GM23338 (cell line): ENCODE measurements around the gene RELN. TPM values are rescaled to one million over a fixed set of nuclear protein-coding genes. Genes with fewer than 3 reads are reported as not detected.

ENCODE experiments used
- ATAC-seq: fragments of 200-7000 bp; cut with Tn5 transposase; 3 replicates; pipeline ENCODE4 v1.9.1; 2020
- DNase-seq: peaks from one replicate; pipeline ENCODE4 v3.0.0-alpha.2; 2015; ENCODE audit warnings: low spot score
- H2AFZ ChIP-seq: fragments of 200-600 bp; sonication (generic); 2 replicates; pipeline ENCODE4 v1.8.0; 2016; ENCODE audit warnings: antibody characterized with exemption, mild to moderate bottlenecking, moderate library complexity
- H3F3A ChIP-seq: fragments of 200-600 bp; sonication (generic); replicated peaks from 2 replicates; pipeline ENCODE4 v1.8.0; 2017; ENCODE audit warnings: antibody characterized with exemption, mixed run types, low read depth
- H3K27ac ChIP-seq: fragments of 200-600 bp; sonication (generic); 2 replicates; pipeline ENCODE4 v1.6.1; 2016; ENCODE audit warnings: low read depth
- H3K27me3 ChIP-seq: fragments of 200-600 bp; sonication (generic); 2 replicates; pipeline ENCODE4 v1.8.0; 2016; ENCODE audit warnings: mild to moderate bottlenecking, mixed run types, moderate library complexity; ENCODE audit not compliant: insufficient read depth
- H3K36me3 ChIP-seq: fragments of 200-600 bp; sonication (generic); 2 replicates; pipeline ENCODE4 v1.8.0; 2016; ENCODE audit warnings: mild to moderate bottlenecking; ENCODE audit not compliant: insufficient read depth
- H3K4me1 ChIP-seq: fragments of 200-600 bp; sonication (generic); 2 replicates; pipeline ENCODE4 v1.8.0; 2016; ENCODE audit warnings: mild to moderate bottlenecking, moderate library complexity; ENCODE audit not compliant: insufficient read depth
- H3K4me2 ChIP-seq: fragments of 200-600 bp; sonication (generic); 2 replicates; pipeline ENCODE4 v1.7.1; 2017; ENCODE audit warnings: mixed run types
- H3K4me3 ChIP-seq: fragments of 200-600 bp; sonication (generic); 2 replicates; pipeline ENCODE4 v1.6.1; 2016; ENCODE audit warnings: mixed run types
- H3K79me2 ChIP-seq: fragments of 200-600 bp; sonication (generic); replicated peaks from 2 replicates; pipeline ENCODE4 v1.8.0; 2017; ENCODE audit warnings: mild to moderate bottlenecking; ENCODE audit not compliant: insufficient read depth
- H3K9me2 ChIP-seq: fragments of 200-600 bp; sonication (generic); 2 replicates; pipeline ENCODE4 v1.8.0; 2017; ENCODE audit not compliant: insufficient read depth
- H4K20me1 ChIP-seq: fragments of 200-600 bp; sonication (generic); replicated peaks from 2 replicates; pipeline ENCODE4 v1.8.0; 2017; ENCODE audit warnings: mild to moderate bottlenecking; ENCODE audit not compliant: insufficient read depth
- H3K27ac Mint-ChIP-seq: 2 replicates; pipeline ENCODE4 v1.8.0; 2020; ENCODE audit warnings: inconsistent platforms, mild to moderate bottlenecking, moderate library complexity, mixed read lengths
- H3K27me3 Mint-ChIP-seq: 3 replicates; pipeline ENCODE4 v1.8.0; 2022; ENCODE audit warnings: low read depth, mild to moderate bottlenecking, moderate library complexity, mixed read lengths, inconsistent platforms; ENCODE audit not compliant: insufficient read depth, poor library complexity
- H3K36me3 Mint-ChIP-seq: 3 replicates; pipeline ENCODE4 v1.8.0; 2021; ENCODE audit warnings: low read depth, mild to moderate bottlenecking, inconsistent platforms, moderate library complexity, mixed read lengths
- H3K4me1 Mint-ChIP-seq: 3 replicates; pipeline ENCODE4 v1.8.0; 2020; ENCODE audit warnings: mild to moderate bottlenecking, inconsistent platforms, mixed read lengths
- H3K4me3 Mint-ChIP-seq: 3 replicates; pipeline ENCODE4 v1.8.0; 2021; ENCODE audit warnings: moderate library complexity, mild to moderate bottlenecking, inconsistent platforms, mixed read lengths
- H3K9me3 Mint-ChIP-seq: 3 replicates; pipeline ENCODE4 v1.8.0; 2020; ENCODE audit warnings: moderate library complexity, mild to moderate bottlenecking, inconsistent platforms, mixed read lengths
- EZH2 ChIP-seq: fragments of 200-600 bp; sonication (generic); IDR thresholded peaks from one replicate; pipeline ENCODE4 v1.8.0; 2017; ENCODE audit warnings: antibody characterized with exemption, mild to moderate bottlenecking, low read depth; ENCODE audit not compliant: unreplicated experiment
- EZH2phosphoT487 ChIP-seq: fragments of 200-600 bp; sonication (generic); IDR thresholded peaks from one replicate; pipeline ENCODE4 v1.8.1; 2018; ENCODE audit warnings: antibody characterized with exemption; ENCODE audit not compliant: unreplicated experiment
- JUNB ChIP-seq: IDR thresholded peaks from one replicate; pipeline ENCODE4 v1.6.1; 2016; ENCODE audit warnings: antibody characterized with exemption; ENCODE audit not compliant: unreplicated experiment
- NANOG ChIP-seq: IDR thresholded peaks from 2 replicates; pipeline ENCODE4 v1.6.1; 2016; ENCODE audit warnings: antibody characterized with exemption, borderline replicate concordance
- STAT1 ChIP-seq: IDR thresholded peaks from one replicate; pipeline ENCODE4 v1.6.1; 2016; ENCODE audit warnings: antibody characterized with exemption; ENCODE audit not compliant: unreplicated experiment
- ZNF114 ChIP-seq: fragments of 250-450 bp; sonication (Bioruptor Pico); IDR thresholded peaks from 2 replicates; pipeline ENCODE4 v1.5.0; 2020; ENCODE audit warnings: mild to moderate bottlenecking, moderate library complexity
- polyA plus RNA-seq: library from polyadenylated mRNA; unstranded; fragments of >200 nt; fragmentation: Nextera tagmentation; extraction: Ambion mirVana; gene quantifications from 2 replicates; pipeline ENCODE4 v1.2.1, GENCODE V29; 2016
- total RNA-seq: library from RNA; depleted of rRNA; stranded (reverse); fragments of >200 nt; shearing (Covaris generic); gene quantifications from 2 replicates; pipeline ENCODE4 v1.2.3, GENCODE V29; 2014
- TF ChIP-seq, protein P1 (sequence below), 2 experiments: fragments of 200-600 bp in 1 of 2; sonication (generic) in 1 of 2; conservative IDR thresholded peaks; 2 replicates each; pipeline versions ENCODE4 v1.5.1 to v1.6.1; 2016 to 2017; ENCODE audit warnings: antibody characterized with exemption in 2 of 2, low read depth in 2 of 2, mild to moderate bottlenecking in 2 of 2, moderate library complexity in 1 of 2
- TF ChIP-seq, protein P2 (sequence below): fragments of 250-450 bp; sonication (Bioruptor Pico); IDR thresholded peaks from 2 replicates; pipeline ENCODE4 v1.5.0; 2020; ENCODE audit warnings: mild to moderate bottlenecking, moderate library complexity
- TF ChIP-seq, protein P3 (sequence below): IDR thresholded peaks from one replicate; pipeline ENCODE4 v1.6.1; 2018; ENCODE audit warnings: antibody characterized with exemption; ENCODE audit not compliant: unreplicated experiment
- TF ChIP-seq, protein P4 (sequence below): IDR thresholded peaks from 2 replicates; pipeline ENCODE4 v1.6.1; 2016; ENCODE audit warnings: antibody characterized with exemption

RELN gene
- total and polyA plus RNA-seq, 2 experiments from 2014 or later: 0.10 to 0.76 TPM

DNA sequence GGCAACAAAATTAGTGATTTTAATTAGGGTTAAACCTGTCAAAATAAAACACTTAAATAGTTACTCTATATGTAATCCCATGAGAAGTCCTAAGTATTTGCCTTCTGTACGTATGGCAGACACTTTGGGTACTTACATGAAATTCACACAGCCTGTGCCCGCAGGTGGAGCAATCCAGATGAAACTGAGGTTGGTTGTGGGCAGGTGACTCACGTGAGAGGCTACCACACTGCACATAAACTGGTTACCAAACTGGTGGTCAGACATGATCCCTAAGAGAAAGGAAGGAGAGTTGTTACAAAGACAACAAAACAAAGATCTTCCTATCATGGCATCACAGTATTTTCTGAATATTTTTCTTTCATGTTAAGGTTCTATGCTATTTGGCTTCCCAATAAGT, 156.1 kb downstream of the RELN start:
- H3K36me3 ChIP-seq: no peaks in the 10 kb centered on the region
- H3K4me1 ChIP-seq: no peaks in the 10 kb centered on the region

DNA sequence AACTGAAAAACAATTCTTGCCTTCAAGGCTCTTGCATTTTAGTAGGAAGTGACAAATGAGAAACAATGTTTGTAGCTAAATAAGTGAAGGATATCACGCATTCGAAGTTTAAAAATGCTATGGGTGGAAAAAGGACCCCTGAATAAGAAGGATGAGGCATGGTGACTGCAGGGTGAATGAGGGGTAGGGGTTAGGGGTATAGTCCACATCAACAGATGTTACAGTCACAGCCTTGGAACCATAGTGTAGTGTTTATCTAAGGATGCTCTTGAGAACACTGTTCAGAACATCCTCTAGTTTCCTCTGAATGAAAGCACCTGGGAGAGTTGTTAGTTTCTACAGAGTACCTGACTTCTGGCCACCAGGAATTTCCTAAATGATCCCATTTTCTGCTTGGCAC, 157.0 kb downstream of the RELN start:
- Histone ChIP-seq H3K9me2 (peaks cover 11% of the 10 kb centered on the region), H3K27ac (no peak overlapping the region), H3K4me2 (no peak overlapping the region), H2AFZ (no peak overlapping the region), H3K4me1 (no peaks in the 10 kb centered on the region), H4K20me1 (no peaks in the 10 kb centered on the region), H3K27me3 (no peaks in the 10 kb centered on the region), H3K36me3 (no peaks in the 10 kb centered on the region), H3F3A (no peaks in the 10 kb centered on the region), H3K79me2 (no peaks in the 10 kb centered on the region), H3K4me3 (no peak overlapping the region)
- H3K36me3 Mint-ChIP-seq: no peaks in the 10 kb centered on the region
- ATAC-seq (no peak), DNase-seq (no peak)
- no peaks in the 10 kb centered on the region for H3K9me3 Mint-ChIP-seq
- no peak overlapping the region for H3K27ac Mint-ChIP-seq
- H3K27me3 Mint-ChIP-seq: no peaks in the 10 kb centered on the region
- H3K4me3 Mint-ChIP-seq: no peak overlapping the region
- no peaks in the 10 kb centered on the region for H3K4me1 Mint-ChIP-seq
- TF ChIP-seq, protein P1, sequence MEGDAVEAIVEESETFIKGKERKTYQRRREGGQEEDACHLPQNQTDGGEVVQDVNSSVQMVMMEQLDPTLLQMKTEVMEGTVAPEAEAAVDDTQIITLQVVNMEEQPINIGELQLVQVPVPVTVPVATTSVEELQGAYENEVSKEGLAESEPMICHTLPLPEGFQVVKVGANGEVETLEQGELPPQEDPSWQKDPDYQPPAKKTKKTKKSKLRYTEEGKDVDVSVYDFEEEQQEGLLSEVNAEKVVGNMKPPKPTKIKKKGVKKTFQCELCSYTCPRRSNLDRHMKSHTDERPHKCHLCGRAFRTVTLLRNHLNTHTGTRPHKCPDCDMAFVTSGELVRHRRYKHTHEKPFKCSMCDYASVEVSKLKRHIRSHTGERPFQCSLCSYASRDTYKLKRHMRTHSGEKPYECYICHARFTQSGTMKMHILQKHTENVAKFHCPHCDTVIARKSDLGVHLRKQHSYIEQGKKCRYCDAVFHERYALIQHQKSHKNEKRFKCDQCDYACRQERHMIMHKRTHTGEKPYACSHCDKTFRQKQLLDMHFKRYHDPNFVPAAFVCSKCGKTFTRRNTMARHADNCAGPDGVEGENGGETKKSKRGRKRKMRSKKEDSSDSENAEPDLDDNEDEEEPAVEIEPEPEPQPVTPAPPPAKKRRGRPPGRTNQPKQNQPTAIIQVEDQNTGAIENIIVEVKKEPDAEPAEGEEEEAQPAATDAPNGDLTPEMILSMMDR (conservative IDR thresholded peaks at IDR 0.05; ENCODE audit: low read depth in 2 of 2): no peak
- TF ChIP-seq JUNB: no peak
- TF ChIP-seq STAT1: no peak
- TF ChIP-seq, protein P2, sequence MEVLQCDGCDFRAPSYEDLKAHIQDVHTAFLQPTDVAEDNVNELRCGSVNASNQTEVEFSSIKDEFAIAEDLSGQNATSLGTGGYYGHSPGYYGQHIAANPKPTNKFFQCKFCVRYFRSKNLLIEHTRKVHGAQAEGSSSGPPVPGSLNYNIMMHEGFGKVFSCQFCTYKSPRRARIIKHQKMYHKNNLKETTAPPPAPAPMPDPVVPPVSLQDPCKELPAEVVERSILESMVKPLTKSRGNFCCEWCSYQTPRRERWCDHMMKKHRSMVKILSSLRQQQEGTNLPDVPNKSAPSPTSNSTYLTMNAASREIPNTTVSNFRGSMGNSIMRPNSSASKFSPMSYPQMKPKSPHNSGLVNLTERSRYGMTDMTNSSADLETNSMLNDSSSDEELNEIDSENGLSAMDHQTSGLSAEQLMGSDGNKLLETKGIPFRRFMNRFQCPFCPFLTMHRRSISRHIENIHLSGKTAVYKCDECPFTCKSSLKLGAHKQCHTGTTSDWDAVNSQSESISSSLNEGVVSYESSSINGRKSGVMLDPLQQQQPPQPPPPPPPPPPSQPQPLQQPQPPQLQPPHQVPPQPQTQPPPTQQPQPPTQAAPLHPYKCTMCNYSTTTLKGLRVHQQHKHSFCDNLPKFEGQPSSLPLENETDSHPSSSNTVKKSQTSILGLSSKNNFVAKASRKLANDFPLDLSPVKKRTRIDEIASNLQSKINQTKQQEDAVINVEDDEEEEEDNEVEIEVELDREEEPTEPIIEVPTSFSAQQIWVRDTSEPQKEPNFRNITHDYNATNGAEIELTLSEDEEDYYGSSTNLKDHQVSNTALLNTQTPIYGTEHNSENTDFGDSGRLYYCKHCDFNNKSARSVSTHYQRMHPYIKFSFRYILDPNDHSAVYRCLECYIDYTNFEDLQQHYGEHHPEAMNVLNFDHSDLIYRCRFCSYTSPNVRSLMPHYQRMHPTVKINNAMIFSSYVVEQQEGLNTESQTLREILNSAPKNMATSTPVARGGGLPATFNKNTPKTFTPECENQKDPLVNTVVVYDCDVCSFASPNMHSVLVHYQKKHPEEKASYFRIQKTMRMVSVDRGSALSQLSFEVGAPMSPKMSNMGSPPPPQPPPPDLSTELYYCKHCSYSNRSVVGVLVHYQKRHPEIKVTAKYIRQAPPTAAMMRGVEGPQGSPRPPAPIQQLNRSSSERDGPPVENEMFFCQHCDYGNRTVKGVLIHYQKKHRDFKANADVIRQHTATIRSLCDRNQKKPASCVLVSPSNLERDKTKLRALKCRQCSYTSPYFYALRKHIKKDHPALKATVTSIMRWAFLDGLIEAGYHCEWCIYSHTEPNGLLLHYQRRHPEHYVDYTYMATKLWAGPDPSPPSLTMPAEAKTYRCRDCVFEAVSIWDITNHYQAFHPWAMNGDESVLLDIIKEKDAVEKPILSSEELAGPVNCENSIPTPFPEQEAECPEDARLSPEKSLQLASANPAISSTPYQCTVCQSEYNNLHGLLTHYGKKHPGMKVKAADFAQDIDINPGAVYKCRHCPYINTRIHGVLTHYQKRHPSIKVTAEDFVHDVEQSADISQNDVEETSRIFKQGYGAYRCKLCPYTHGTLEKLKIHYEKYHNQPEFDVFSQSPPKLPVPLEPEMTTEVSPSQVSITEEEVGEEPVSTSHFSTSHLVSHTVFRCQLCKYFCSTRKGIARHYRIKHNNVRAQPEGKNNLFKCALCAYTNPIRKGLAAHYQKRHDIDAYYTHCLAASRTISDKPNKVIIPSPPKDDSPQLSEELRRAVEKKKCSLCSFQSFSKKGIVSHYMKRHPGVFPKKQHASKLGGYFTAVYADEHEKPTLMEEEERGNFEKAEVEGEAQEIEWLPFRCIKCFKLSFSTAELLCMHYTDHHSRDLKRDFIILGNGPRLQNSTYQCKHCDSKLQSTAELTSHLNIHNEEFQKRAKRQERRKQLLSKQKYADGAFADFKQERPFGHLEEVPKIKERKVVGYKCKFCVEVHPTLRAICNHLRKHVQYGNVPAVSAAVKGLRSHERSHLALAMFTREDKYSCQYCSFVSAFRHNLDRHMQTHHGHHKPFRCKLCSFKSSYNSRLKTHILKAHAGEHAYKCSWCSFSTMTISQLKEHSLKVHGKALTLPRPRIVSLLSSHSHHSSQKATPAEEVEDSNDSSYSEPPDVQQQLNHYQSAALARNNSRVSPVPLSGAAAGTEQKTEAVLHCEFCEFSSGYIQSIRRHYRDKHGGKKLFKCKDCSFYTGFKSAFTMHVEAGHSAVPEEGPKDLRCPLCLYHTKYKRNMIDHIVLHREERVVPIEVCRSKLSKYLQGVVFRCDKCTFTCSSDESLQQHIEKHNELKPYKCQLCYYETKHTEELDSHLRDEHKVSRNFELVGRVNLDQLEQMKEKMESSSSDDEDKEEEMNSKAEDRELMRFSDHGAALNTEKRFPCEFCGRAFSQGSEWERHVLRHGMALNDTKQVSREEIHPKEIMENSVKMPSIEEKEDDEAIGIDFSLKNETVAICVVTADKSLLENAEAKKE: no peak
- TF ChIP-seq, protein P3, sequence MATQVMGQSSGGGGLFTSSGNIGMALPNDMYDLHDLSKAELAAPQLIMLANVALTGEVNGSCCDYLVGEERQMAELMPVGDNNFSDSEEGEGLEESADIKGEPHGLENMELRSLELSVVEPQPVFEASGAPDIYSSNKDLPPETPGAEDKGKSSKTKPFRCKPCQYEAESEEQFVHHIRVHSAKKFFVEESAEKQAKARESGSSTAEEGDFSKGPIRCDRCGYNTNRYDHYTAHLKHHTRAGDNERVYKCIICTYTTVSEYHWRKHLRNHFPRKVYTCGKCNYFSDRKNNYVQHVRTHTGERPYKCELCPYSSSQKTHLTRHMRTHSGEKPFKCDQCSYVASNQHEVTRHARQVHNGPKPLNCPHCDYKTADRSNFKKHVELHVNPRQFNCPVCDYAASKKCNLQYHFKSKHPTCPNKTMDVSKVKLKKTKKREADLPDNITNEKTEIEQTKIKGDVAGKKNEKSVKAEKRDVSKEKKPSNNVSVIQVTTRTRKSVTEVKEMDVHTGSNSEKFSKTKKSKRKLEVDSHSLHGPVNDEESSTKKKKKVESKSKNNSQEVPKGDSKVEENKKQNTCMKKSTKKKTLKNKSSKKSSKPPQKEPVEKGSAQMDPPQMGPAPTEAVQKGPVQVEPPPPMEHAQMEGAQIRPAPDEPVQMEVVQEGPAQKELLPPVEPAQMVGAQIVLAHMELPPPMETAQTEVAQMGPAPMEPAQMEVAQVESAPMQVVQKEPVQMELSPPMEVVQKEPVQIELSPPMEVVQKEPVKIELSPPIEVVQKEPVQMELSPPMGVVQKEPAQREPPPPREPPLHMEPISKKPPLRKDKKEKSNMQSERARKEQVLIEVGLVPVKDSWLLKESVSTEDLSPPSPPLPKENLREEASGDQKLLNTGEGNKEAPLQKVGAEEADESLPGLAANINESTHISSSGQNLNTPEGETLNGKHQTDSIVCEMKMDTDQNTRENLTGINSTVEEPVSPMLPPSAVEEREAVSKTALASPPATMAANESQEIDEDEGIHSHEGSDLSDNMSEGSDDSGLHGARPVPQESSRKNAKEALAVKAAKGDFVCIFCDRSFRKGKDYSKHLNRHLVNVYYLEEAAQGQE: no peak
- TF ChIP-seq EZH2: no peak
- no peak for TF ChIP-seq EZH2phosphoT487
- no peak for TF ChIP-seq ZNF114

More for the DNA sequence above, 156.1 kb downstream of the RELN start:
- no peak for TF ChIP-seq JUNB
- TF ChIP-seq, protein P4, sequence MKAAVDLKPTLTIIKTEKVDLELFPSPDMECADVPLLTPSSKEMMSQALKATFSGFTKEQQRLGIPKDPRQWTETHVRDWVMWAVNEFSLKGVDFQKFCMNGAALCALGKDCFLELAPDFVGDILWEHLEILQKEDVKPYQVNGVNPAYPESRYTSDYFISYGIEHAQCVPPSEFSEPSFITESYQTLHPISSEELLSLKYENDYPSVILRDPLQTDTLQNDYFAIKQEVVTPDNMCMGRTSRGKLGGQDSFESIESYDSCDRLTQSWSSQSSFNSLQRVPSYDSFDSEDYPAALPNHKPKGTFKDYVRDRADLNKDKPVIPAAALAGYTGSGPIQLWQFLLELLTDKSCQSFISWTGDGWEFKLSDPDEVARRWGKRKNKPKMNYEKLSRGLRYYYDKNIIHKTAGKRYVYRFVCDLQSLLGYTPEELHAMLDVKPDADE: no peak
- no peak for TF ChIP-seq NANOG
- Histone ChIP-seq H3F3A (no peaks in the 10 kb centered on the region), H3K4me3 (no peak overlapping the region), H3K27me3 (no peaks in the 10 kb centered on the region), H4K20me1 (no peaks in the 10 kb centered on the region), H3K27ac (no peak overlapping the region), H3K9me2 (peaks cover 11% of the 10 kb centered on the region), H3K4me2 (no peak overlapping the region), H2AFZ (no peak overlapping the region), H3K79me2 (no peaks in the 10 kb centered on the region)
- Mint-ChIP-seq H3K9me3 (no peaks in the 10 kb centered on the region), H3K4me3 (no peak overlapping the region), H3K4me1 (no peaks in the 10 kb centered on the region), H3K36me3 (no peaks in the 10 kb centered on the region), H3K27me3 (no peaks in the 10 kb centered on the region), H3K27ac (no peak overlapping the region)
- ATAC-seq: no peak
- no peak for DNase-seq
